Panc1 (cell line): ENCODE data around the gene EGFR.

Source experiments
- TF ChIP-seq, protein P1 (sequence below), 2 experiments: IDR thresholded peaks; 2 replicates each; pipeline ENCODE4 v1.6.1; 2011 to 2012; ENCODE audit warnings: low read depth in 2 of 2, control low read depth in 1 of 2, low read length in 1 of 2, mild to moderate bottlenecking in 1 of 2, moderate library complexity in 1 of 2; ENCODE audit not compliant: insufficient read depth in 1 of 2
- TF ChIP-seq, protein P2 (sequence below): fragments of 450-650 bp; IDR thresholded peaks from 2 replicates; pipeline ENCODE4 v1.5.1; 2017; ENCODE audit warnings: mild to moderate bottlenecking

DNA sequence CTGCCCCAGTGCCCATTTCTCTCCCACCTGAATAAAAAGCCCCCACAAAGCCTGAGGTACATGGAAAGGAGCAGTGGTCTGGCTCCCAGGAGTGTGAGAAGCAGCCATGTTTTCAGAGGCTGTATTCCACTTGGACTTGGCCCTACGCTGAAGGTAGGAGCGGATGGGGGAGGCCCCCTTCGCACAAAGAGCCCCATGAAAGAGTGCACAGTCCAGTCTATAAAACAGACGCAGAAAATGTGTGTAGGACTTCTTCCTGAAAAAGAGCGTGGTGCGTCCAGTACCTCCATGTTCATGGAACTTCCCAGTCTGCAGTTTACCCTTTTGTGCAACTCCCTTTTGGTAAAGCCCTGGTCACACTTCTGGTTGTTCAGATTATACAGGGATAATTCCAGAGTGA lies 69.3 kb downstream of the EGFR start:
- TF ChIP-seq, protein P1, sequence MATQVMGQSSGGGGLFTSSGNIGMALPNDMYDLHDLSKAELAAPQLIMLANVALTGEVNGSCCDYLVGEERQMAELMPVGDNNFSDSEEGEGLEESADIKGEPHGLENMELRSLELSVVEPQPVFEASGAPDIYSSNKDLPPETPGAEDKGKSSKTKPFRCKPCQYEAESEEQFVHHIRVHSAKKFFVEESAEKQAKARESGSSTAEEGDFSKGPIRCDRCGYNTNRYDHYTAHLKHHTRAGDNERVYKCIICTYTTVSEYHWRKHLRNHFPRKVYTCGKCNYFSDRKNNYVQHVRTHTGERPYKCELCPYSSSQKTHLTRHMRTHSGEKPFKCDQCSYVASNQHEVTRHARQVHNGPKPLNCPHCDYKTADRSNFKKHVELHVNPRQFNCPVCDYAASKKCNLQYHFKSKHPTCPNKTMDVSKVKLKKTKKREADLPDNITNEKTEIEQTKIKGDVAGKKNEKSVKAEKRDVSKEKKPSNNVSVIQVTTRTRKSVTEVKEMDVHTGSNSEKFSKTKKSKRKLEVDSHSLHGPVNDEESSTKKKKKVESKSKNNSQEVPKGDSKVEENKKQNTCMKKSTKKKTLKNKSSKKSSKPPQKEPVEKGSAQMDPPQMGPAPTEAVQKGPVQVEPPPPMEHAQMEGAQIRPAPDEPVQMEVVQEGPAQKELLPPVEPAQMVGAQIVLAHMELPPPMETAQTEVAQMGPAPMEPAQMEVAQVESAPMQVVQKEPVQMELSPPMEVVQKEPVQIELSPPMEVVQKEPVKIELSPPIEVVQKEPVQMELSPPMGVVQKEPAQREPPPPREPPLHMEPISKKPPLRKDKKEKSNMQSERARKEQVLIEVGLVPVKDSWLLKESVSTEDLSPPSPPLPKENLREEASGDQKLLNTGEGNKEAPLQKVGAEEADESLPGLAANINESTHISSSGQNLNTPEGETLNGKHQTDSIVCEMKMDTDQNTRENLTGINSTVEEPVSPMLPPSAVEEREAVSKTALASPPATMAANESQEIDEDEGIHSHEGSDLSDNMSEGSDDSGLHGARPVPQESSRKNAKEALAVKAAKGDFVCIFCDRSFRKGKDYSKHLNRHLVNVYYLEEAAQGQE (IDR thresholded peaks at IDR 0.05; ENCODE audit: insufficient read depth in 1 of 2, low read depth in 2 of 2, low read length in 1 of 2) = no peak
- TF ChIP-seq, protein P2, sequence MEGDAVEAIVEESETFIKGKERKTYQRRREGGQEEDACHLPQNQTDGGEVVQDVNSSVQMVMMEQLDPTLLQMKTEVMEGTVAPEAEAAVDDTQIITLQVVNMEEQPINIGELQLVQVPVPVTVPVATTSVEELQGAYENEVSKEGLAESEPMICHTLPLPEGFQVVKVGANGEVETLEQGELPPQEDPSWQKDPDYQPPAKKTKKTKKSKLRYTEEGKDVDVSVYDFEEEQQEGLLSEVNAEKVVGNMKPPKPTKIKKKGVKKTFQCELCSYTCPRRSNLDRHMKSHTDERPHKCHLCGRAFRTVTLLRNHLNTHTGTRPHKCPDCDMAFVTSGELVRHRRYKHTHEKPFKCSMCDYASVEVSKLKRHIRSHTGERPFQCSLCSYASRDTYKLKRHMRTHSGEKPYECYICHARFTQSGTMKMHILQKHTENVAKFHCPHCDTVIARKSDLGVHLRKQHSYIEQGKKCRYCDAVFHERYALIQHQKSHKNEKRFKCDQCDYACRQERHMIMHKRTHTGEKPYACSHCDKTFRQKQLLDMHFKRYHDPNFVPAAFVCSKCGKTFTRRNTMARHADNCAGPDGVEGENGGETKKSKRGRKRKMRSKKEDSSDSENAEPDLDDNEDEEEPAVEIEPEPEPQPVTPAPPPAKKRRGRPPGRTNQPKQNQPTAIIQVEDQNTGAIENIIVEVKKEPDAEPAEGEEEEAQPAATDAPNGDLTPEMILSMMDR = no peak
